HepG2 (cell line): ENCODE measurements around the gene SLC13A3. TPM values are rescaled to one million over a fixed set of nuclear protein-coding genes. Genes with fewer than 3 reads are reported as not detected.

Experiments used
- ATAD3A ChIP-seq: sonication (generic); formaldehyde crosslinking; IDR thresholded peaks from 2 replicates; pipeline ENCODE4 v1.4.0; 2020; ENCODE audit warnings: missing genetic modification reagents
- ATF1 ChIP-seq: IDR thresholded peaks from 2 replicates; pipeline ENCODE4 v1.6.1; 2016; ENCODE audit warnings: mild to moderate bottlenecking, control low read depth
- ATF7 ChIP-seq, 2 experiments: fragments of 450-650 bp in 1 of 2; sonication (generic) in 1 of 2; formaldehyde crosslinking in 1 of 2; IDR thresholded peaks; 2 replicates each; pipeline versions ENCODE4 v1.4.0 to v1.6.1; 2016 to 2020; ENCODE audit warnings: antibody characterized with exemption in 1 of 2, mild to moderate bottlenecking in 1 of 2, missing genetic modification reagents in 1 of 2
- EHMT2 ChIP-seq: fragments of 200-600 bp; sonication (generic); IDR thresholded peaks from 2 replicates; pipeline ENCODE4 v1.7.0; 2017; ENCODE audit warnings: antibody characterized with exemption, low read depth, low read length, borderline replicate concordance
- MTA3 ChIP-seq: sonication (generic); formaldehyde crosslinking; IDR thresholded peaks from 2 replicates; pipeline ENCODE4 v1.4.0; 2020; ENCODE audit warnings: missing genetic modification reagents
- NR2F2 ChIP-seq: IDR thresholded peaks from 2 replicates; pipeline ENCODE4 v1.6.1; 2012; ENCODE audit warnings: low read depth, inconsistent platforms, borderline replicate concordance
- PAX8 ChIP-seq: sonication (generic); formaldehyde crosslinking; IDR thresholded peaks from 2 replicates; pipeline ENCODE4 v1.8.0; 2022; ENCODE audit warnings: mild to moderate bottlenecking, missing genetic modification reagents, borderline replicate concordance
- PHF5A ChIP-seq: IDR thresholded peaks from one replicate; pipeline ENCODE4 v1.6.1; 2018; ENCODE audit warnings: low read depth, missing genetic modification reagents; ENCODE audit not compliant: unreplicated experiment
- RARA ChIP-seq: IDR thresholded peaks from 2 replicates; pipeline ENCODE4 v1.6.1; 2016; ENCODE audit warnings: missing genetic modification reagents, missing compliant biosample characterization
- SAP130 ChIP-seq: IDR thresholded peaks from 2 replicates; pipeline ENCODE4 v1.6.1; 2016; ENCODE audit warnings: low read depth
- SNRNP70 ChIP-seq: fragments of 200-400 bp; formaldehyde crosslinking; IDR thresholded peaks from 2 replicates; pipeline ENCODE4 v1.6.1; 2017; ENCODE audit warnings: mild to moderate bottlenecking, low read depth, low read length, moderate library complexity
- SOX6 ChIP-seq, 2 experiments: fragments of 450-650 bp in 1 of 2; sonication (generic) in 1 of 2; formaldehyde crosslinking in 1 of 2; IDR thresholded peaks; 2 replicates each; pipeline versions ENCODE4 v1.4.0 to v1.6.1; 2017 to 2020; ENCODE audit warnings: antibody characterized with exemption in 1 of 2, mild to moderate bottlenecking in 1 of 2, missing genetic modification reagents in 1 of 2
- TCF12 ChIP-seq, 2 experiments: fragments of 450-650 bp in 1 of 2; sonication (generic) in 1 of 2; formaldehyde crosslinking in 1 of 2; IDR thresholded peaks; 2 replicates each; pipeline versions ENCODE4 v1.6.1 to v1.8.0; 2017 to 2022; ENCODE audit warnings: antibody characterized with exemption in 1 of 2, mild to moderate bottlenecking in 1 of 2, missing genetic modification reagents in 1 of 2, moderate library complexity in 1 of 2
- ZBTB38 ChIP-seq: sonication (generic); formaldehyde crosslinking; IDR thresholded peaks from 2 replicates; pipeline ENCODE4 v1.5.1; 2020; ENCODE audit warnings: mild to moderate bottlenecking, missing genetic modification reagents
- ZFY ChIP-seq: sonication (generic); formaldehyde crosslinking; IDR thresholded peaks from 2 replicates; pipeline ENCODE4 v1.4.0; 2020; ENCODE audit warnings: missing genetic modification reagents
- ZNF577 ChIP-seq: sonication (generic); formaldehyde crosslinking; IDR thresholded peaks from 2 replicates; pipeline ENCODE4 v1.4.0; 2020; ENCODE audit warnings: mild to moderate bottlenecking, low read depth, missing genetic modification reagents, borderline replicate concordance
- ZNF605 ChIP-seq: sonication (generic); formaldehyde crosslinking; IDR thresholded peaks from 2 replicates; pipeline ENCODE4 v1.8.0; 2022; ENCODE audit warnings: mild to moderate bottlenecking, missing genetic modification reagents
- ZNF616 ChIP-seq: sonication (generic); formaldehyde crosslinking; IDR thresholded peaks from 2 replicates; pipeline ENCODE4 v1.5.0; 2020; ENCODE audit warnings: low read depth, mild to moderate bottlenecking, missing genetic modification reagents
- ZNF713 ChIP-seq: sonication (generic); formaldehyde crosslinking; IDR thresholded peaks from 2 replicates; pipeline ENCODE4 v1.4.0; 2020; ENCODE audit warnings: mild to moderate bottlenecking, missing genetic modification reagents
- ZNF784 ChIP-seq: sonication (generic); formaldehyde crosslinking; IDR thresholded peaks from 2 replicates; pipeline ENCODE4 v1.5.1; 2020; ENCODE audit warnings: missing genetic modification reagents, mild to moderate bottlenecking, borderline replicate concordance
- polyA plus RNA-seq, 8 experiments: library from polyadenylated mRNA; depleted of rRNA in 3 of 8; stranded (reverse) in 7 of 8; unstranded in 1 of 8; fragments of >200 nt; fragmentation: Illumina TruSeq in 4 of 8; extraction: Trizol in 4 of 8; gene quantifications; 2 replicates each; pipeline versions ENCODE4 v1.2.1 to v1.2.3, GENCODE V29; 2011 to 2016; ENCODE audit warnings: low read depth in 4 of 8, missing spikeins in 1 of 8, mixed read lengths in 1 of 8; ENCODE audit not compliant: insufficient read depth in 1 of 8
- total RNA-seq, 5 experiments: library from RNA; depleted of rRNA; stranded (reverse); fragments of >200 nt; fragmentation: Illumina TruSeq; extraction: Trizol; gene quantifications; 2 replicates each; pipeline ENCODE4 v1.2.3, GENCODE V29; 2016; ENCODE audit warnings: low read depth in 1 of 5
- TF ChIP-seq, protein P1 (sequence below): sonication (generic); formaldehyde crosslinking; IDR thresholded peaks from 2 replicates; pipeline ENCODE4 v1.5.1; 2020; ENCODE audit warnings: missing genetic modification reagents, mild to moderate bottlenecking, borderline replicate concordance
- TF ChIP-seq, protein P2 (sequence below): sonication (generic); formaldehyde crosslinking; IDR thresholded peaks from 2 replicates; pipeline ENCODE4 v1.4.0; 2020; ENCODE audit warnings: missing genetic modification reagents
- TF ChIP-seq, protein P3 (sequence below): sonication (generic); formaldehyde crosslinking; IDR thresholded peaks from 2 replicates; pipeline ENCODE4 v1.8.0; 2022; ENCODE audit warnings: missing genetic modification reagents, mild to moderate bottlenecking, borderline replicate concordance

The SLC13A3 gene
- total and polyA plus RNA-seq, 2 of the 13 experiments (the other 11 are each of a cell fraction or from before 2014, with no cell fraction given): 66.5 to 76.0 TPM

DNA sequence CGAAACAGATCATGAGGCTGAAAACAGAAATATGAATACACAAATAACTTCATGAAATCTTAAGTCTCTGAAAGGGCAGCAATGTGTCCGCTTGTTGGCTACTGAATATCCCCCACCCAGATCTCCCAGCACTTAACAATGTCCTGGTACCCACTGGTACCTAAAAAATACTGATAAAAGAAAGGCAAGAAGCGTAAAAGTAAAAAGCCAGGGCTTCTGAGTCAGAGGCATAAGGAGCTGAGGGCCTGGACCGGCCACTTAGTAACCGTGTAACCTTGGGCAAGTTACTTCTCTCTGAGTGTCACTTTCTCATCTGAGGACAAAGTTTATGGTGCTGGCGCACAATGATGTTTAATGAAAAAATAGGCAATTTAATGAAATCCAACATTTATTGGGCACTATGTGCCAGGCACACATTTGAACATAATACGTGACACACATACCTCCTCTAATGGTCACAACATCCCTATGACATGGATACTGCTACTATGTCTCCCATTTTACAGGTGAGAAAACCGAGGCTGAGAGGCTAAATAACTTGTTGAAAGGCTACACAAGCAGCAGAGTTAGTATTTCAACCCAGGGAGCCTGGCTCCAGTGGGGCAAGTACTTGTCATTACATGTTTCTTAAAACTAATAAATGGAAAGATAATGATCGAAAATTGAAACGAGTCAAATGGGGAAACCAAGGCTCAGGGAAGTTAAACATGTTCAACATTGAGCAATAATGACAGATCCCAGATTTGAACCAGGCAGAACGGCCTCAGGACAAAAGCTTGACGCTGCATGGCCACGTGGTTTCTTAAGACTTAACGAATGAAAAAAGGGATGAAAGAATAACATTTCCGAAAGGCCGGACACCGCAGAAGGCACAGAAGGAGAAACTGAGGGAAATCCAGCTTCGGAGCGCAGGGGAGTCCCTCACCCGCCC, 37.2 kb upstream of the SLC13A3 start (continued):
- TF ChIP-seq MTA3 (no peak), SOX6 (IDR thresholded peaks at IDR 0.05) (no peak), SOX6 (CRISPR knock-in tag; IDR thresholded peaks at IDR 0.05) (no peak), ATF1 (CRISPR knock-in tag) (no peak), RARA (CRISPR knock-in tag) (no peak; the same call in 1 of the 2 replicates), SNRNP70 (no peak), EHMT2 (no peak), ZNF577 (CRISPR knock-in tag) (no peak; the same call in 1 of the 2 replicates), SAP130 (no peak; the same call in 1 of the 2 replicates), ZBTB38 (CRISPR knock-in tag) (no peak), PAX8 (CRISPR knock-in tag) (0 out of 2 replicates have a peak, but pooled peaks have one; percentile 31), NR2F2 (no peak), ZFY (no peak), TCF12 (IDR thresholded peaks at IDR 0.05) (no peak), TCF12 (CRISPR knock-in tag; IDR thresholded peaks at IDR 0.05) (no peak; the same call in 1 of the 2 replicates), PHF5A (CRISPR knock-in tag) (no peak), ZNF605 (CRISPR knock-in tag) (no peak), ZNF713 (CRISPR knock-in tag) (no peak), ATAD3A (CRISPR knock-in tag) (no peak), ZNF784 (CRISPR knock-in tag) (peak; percentile 6; the same call in 1 of the 2 replicates), ATF7 (IDR thresholded peaks at IDR 0.05) (no peak), ATF7 (CRISPR knock-in tag; IDR thresholded peaks at IDR 0.05) (no peak), ZNF616 (CRISPR knock-in tag) (no peak)
- TF ChIP-seq, protein P1, sequence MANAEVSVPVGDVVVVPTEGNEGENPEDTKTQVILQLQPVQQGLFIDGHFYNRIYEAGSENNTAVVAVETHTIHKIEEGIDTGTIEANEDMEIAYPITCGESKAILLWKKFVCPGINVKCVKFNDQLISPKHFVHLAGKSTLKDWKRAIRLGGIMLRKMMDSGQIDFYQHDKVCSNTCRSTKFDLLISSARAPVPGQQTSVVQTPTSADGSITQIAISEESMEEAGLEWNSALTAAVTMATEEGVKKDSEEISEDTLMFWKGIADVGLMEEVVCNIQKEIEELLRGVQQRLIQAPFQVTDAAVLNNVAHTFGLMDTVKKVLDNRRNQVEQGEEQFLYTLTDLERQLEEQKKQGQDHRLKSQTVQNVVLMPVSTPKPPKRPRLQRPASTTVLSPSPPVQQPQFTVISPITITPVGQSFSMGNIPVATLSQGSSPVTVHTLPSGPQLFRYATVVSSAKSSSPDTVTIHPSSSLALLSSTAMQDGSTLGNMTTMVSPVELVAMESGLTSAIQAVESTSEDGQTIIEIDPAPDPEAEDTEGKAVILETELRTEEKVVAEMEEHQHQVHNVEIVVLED (CRISPR knock-in tag): no peak
- TF ChIP-seq, protein P2, sequence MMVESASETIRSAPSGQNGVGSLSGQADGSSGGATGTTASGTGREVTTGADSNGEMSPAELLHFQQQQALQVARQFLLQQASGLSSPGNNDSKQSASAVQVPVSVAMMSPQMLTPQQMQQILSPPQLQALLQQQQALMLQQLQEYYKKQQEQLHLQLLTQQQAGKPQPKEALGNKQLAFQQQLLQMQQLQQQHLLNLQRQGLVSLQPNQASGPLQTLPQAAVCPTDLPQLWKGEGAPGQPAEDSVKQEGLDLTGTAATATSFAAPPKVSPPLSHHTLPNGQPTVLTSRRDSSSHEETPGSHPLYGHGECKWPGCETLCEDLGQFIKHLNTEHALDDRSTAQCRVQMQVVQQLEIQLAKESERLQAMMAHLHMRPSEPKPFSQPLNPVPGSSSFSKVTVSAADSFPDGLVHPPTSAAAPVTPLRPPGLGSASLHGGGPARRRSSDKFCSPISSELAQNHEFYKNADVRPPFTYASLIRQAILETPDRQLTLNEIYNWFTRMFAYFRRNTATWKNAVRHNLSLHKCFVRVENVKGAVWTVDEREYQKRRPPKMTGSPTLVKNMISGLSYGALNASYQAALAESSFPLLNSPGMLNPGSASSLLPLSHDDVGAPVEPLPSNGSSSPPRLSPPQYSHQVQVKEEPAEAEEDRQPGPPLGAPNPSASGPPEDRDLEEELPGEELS: 0 out of 2 replicates have a peak, but pooled peaks have one; percentile 3
- TF ChIP-seq, protein P3, sequence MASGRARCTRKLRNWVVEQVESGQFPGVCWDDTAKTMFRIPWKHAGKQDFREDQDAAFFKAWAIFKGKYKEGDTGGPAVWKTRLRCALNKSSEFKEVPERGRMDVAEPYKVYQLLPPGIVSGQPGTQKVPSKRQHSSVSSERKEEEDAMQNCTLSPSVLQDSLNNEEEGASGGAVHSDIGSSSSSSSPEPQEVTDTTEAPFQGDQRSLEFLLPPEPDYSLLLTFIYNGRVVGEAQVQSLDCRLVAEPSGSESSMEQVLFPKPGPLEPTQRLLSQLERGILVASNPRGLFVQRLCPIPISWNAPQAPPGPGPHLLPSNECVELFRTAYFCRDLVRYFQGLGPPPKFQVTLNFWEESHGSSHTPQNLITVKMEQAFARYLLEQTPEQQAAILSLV: no peak
